WTC11 (cell line): ENCODE results near the gene SLC44A2. TPM values are rescaled to one million over a fixed set of nuclear protein-coding genes. Genes with fewer than 3 reads are reported as not detected.

Experiments used
- ELF4 ChIP-seq: sonication (generic); formaldehyde crosslinking; IDR thresholded peaks from 2 replicates; pipeline ENCODE4 v1.8.1; 2022; ENCODE audit warnings: low read depth, mild to moderate bottlenecking, moderate library complexity, missing genetic modification reagents
- EMX1 ChIP-seq: fragments of 250-450 bp; sonication (Bioruptor Pico); IDR thresholded peaks from 2 replicates; pipeline ENCODE4 v1.8.0; 2021; ENCODE audit warnings: mild to moderate bottlenecking
- ESRRA ChIP-seq: sonication (generic); formaldehyde crosslinking; IDR thresholded peaks from 2 replicates; pipeline ENCODE4 v1.8.1; 2022; ENCODE audit warnings: mild to moderate bottlenecking, missing genetic modification reagents, borderline replicate concordance
- FOXP1 ChIP-seq: sonication (generic); formaldehyde crosslinking; IDR thresholded peaks from 2 replicates; pipeline ENCODE4 v1.8.0; 2022; ENCODE audit warnings: missing genetic modification reagents, mild to moderate bottlenecking, moderate library complexity, borderline replicate concordance
- MYBL2 ChIP-seq: sonication (generic); formaldehyde crosslinking; IDR thresholded peaks from 2 replicates; pipeline ENCODE4 v1.8.1; 2023; ENCODE audit warnings: mild to moderate bottlenecking, moderate library complexity, missing genetic modification reagents
- OVOL2 ChIP-seq: fragments of 250-450 bp; sonication (Bioruptor Pico); IDR thresholded peaks from 2 replicates; pipeline ENCODE4 v1.9.0; 2021; ENCODE audit warnings: mild to moderate bottlenecking, borderline replicate concordance
- ZNF317 ChIP-seq: sonication (generic); formaldehyde crosslinking; IDR thresholded peaks from 2 replicates; pipeline ENCODE4 v1.8.1; 2023; ENCODE audit warnings: low read depth, mild to moderate bottlenecking, moderate library complexity, missing genetic modification reagents, borderline replicate concordance
- total RNA-seq: library from RNA; stranded (reverse); gene quantifications from 3 replicates; pipeline ENCODE4 v1.2.3, GENCODE V29; 2021
- TF ChIP-seq, protein P1 (sequence below): fragments of 250-450 bp; sonication (Bioruptor Pico); IDR thresholded peaks from 2 replicates; pipeline ENCODE4 v1.9.0; 2021; ENCODE audit warnings: mild to moderate bottlenecking
- TF ChIP-seq, protein P2 (sequence below): sonication (generic); formaldehyde crosslinking; IDR thresholded peaks from 2 replicates; pipeline ENCODE4 v1.8.1; 2023; ENCODE audit warnings: mild to moderate bottlenecking, moderate library complexity, missing genetic modification reagents
- TF ChIP-seq, protein P3 (sequence below): sonication (generic); formaldehyde crosslinking; IDR thresholded peaks from 2 replicates; pipeline ENCODE4 v1.8.0; 2022; ENCODE audit warnings: mild to moderate bottlenecking, missing genetic modification reagents
- TF ChIP-seq, protein P4 (sequence below): sonication (generic); formaldehyde crosslinking; IDR thresholded peaks from 2 replicates; pipeline ENCODE4 v1.8.0; 2023; ENCODE audit warnings: missing genetic modification reagents, mild to moderate bottlenecking, borderline replicate concordance
- TF ChIP-seq, protein P5 (sequence below): sonication (generic); formaldehyde crosslinking; IDR thresholded peaks from 2 replicates; pipeline ENCODE4 v1.8.1; 2023; ENCODE audit warnings: mild to moderate bottlenecking, missing genetic modification reagents
- TF ChIP-seq, protein P6 (sequence below): sonication (generic); formaldehyde crosslinking; IDR thresholded peaks from 2 replicates; pipeline ENCODE4 v1.8.0; 2022; ENCODE audit warnings: mild to moderate bottlenecking, missing genetic modification reagents
- TF ChIP-seq, protein P7 (sequence below): sonication (generic); formaldehyde crosslinking; IDR thresholded peaks from 2 replicates; pipeline ENCODE4 v1.8.0; 2022; ENCODE audit warnings: missing genetic modification reagents

The SLC44A2 gene
- total RNA-seq, 1 experiment from 2014 or later, result 109 TPM

DNA sequence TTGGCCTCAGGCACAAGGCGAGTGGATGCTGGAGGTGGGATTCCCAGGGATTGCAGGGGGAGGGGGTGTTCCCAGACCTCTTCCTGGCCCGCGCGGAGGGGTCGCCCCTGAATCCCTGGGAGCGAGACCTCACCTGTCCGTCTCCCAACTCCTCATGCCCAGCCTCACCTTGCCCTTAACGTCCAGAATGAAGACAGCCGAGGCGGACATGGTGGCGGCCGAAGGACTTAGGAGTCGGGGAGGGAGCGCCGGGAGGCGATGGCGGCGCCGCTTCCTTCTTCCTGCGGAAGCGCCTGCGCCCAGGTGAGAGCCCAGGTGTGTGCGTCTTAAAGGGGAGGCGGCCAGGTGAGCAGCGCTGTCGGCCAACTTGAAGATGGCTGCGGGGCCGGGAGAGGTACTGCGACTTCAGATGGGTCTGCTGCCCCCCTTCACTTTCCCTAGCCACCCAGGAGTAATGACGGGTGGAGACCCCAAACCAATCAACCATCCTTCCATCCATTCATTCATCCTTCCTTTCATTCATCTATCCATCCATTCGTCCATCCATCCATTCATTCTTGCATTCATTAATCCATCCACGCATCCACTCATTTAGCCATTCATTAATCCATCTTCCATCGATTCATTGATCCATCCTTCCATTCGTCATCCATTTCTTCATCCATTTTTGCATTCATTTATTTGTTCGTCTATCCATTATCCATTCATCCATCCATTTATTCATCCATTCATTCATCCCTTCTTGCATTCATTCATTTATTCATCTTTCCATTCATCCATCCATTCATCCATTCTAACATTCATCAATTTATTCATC lies 38.1 kb upstream of the SLC44A2 start, which contains the start of gene AP1M2 (continued):
- TF ChIP-seq, protein P1, sequence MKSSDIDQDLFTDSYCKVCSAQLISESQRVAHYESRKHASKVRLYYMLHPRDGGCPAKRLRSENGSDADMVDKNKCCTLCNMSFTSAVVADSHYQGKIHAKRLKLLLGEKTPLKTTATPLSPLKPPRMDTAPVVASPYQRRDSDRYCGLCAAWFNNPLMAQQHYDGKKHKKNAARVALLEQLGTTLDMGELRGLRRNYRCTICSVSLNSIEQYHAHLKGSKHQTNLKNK (CRISPR knock-in tag), result no peak
- no peak for TF ChIP-seq EMX1 (CRISPR knock-in tag)
- TF ChIP-seq FOXP1 (CRISPR knock-in tag), result peak; percentile 67; the same call in 1 of the 2 replicates
- TF ChIP-seq, protein P2, sequence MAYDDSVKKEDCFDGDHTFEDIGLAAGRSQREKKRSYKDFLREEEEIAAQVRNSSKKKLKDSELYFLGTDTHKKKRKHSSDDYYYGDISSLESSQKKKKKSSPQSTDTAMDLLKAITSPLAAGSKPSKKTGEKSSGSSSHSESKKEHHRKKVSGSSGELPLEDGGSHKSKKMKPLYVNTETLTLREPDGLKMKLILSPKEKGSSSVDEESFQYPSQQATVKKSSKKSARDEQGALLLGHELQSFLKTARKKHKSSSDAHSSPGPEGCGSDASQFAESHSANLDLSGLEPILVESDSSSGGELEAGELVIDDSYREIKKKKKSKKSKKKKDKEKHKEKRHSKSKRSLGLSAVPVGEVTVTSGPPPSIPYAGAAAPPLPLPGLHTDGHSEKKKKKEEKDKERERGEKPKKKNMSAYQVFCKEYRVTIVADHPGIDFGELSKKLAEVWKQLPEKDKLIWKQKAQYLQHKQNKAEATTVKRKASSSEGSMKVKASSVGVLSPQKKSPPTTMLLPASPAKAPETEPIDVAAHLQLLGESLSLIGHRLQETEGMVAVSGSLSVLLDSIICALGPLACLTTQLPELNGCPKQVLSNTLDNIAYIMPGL, result no peak; the same call in 1 of the 2 replicates
- no peak for TF ChIP-seq OVOL2 (CRISPR knock-in tag)
- TF ChIP-seq, protein P3, sequence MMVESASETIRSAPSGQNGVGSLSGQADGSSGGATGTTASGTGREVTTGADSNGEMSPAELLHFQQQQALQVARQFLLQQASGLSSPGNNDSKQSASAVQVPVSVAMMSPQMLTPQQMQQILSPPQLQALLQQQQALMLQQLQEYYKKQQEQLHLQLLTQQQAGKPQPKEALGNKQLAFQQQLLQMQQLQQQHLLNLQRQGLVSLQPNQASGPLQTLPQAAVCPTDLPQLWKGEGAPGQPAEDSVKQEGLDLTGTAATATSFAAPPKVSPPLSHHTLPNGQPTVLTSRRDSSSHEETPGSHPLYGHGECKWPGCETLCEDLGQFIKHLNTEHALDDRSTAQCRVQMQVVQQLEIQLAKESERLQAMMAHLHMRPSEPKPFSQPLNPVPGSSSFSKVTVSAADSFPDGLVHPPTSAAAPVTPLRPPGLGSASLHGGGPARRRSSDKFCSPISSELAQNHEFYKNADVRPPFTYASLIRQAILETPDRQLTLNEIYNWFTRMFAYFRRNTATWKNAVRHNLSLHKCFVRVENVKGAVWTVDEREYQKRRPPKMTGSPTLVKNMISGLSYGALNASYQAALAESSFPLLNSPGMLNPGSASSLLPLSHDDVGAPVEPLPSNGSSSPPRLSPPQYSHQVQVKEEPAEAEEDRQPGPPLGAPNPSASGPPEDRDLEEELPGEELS (CRISPR knock-in tag), result peak; percentile 85; the same call in 1 of the 2 replicates
- TF ChIP-seq ELF4 (CRISPR knock-in tag), result no peak
- TF ChIP-seq ZNF317 (CRISPR knock-in tag), result no peak
- TF ChIP-seq, protein P4, sequence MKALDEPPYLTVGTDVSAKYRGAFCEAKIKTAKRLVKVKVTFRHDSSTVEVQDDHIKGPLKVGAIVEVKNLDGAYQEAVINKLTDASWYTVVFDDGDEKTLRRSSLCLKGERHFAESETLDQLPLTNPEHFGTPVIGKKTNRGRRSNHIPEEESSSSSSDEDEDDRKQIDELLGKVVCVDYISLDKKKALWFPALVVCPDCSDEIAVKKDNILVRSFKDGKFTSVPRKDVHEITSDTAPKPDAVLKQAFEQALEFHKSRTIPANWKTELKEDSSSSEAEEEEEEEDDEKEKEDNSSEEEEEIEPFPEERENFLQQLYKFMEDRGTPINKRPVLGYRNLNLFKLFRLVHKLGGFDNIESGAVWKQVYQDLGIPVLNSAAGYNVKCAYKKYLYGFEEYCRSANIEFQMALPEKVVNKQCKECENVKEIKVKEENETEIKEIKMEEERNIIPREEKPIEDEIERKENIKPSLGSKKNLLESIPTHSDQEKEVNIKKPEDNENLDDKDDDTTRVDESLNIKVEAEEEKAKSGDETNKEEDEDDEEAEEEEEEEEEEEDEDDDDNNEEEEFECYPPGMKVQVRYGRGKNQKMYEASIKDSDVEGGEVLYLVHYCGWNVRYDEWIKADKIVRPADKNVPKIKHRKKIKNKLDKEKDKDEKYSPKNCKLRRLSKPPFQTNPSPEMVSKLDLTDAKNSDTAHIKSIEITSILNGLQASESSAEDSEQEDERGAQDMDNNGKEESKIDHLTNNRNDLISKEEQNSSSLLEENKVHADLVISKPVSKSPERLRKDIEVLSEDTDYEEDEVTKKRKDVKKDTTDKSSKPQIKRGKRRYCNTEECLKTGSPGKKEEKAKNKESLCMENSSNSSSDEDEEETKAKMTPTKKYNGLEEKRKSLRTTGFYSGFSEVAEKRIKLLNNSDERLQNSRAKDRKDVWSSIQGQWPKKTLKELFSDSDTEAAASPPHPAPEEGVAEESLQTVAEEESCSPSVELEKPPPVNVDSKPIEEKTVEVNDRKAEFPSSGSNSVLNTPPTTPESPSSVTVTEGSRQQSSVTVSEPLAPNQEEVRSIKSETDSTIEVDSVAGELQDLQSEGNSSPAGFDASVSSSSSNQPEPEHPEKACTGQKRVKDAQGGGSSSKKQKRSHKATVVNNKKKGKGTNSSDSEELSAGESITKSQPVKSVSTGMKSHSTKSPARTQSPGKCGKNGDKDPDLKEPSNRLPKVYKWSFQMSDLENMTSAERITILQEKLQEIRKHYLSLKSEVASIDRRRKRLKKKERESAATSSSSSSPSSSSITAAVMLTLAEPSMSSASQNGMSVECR, result peak; percentile 69; the same call in 1 of the 2 replicates
- TF ChIP-seq, protein P5, sequence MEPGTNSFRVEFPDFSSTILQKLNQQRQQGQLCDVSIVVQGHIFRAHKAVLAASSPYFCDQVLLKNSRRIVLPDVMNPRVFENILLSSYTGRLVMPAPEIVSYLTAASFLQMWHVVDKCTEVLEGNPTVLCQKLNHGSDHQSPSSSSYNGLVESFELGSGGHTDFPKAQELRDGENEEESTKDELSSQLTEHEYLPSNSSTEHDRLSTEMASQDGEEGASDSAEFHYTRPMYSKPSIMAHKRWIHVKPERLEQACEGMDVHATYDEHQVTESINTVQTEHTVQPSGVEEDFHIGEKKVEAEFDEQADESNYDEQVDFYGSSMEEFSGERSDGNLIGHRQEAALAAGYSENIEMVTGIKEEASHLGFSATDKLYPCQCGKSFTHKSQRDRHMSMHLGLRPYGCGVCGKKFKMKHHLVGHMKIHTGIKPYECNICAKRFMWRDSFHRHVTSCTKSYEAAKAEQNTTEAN (CRISPR knock-in tag), result peak; percentile 49; the same call in 1 of the 2 replicates
- TF ChIP-seq, protein P6, sequence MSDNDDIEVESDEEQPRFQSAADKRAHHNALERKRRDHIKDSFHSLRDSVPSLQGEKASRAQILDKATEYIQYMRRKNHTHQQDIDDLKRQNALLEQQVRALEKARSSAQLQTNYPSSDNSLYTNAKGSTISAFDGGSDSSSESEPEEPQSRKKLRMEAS, result peak; percentile 86
- no peak for TF ChIP-seq ESRRA (CRISPR knock-in tag)
- TF ChIP-seq, protein P7, sequence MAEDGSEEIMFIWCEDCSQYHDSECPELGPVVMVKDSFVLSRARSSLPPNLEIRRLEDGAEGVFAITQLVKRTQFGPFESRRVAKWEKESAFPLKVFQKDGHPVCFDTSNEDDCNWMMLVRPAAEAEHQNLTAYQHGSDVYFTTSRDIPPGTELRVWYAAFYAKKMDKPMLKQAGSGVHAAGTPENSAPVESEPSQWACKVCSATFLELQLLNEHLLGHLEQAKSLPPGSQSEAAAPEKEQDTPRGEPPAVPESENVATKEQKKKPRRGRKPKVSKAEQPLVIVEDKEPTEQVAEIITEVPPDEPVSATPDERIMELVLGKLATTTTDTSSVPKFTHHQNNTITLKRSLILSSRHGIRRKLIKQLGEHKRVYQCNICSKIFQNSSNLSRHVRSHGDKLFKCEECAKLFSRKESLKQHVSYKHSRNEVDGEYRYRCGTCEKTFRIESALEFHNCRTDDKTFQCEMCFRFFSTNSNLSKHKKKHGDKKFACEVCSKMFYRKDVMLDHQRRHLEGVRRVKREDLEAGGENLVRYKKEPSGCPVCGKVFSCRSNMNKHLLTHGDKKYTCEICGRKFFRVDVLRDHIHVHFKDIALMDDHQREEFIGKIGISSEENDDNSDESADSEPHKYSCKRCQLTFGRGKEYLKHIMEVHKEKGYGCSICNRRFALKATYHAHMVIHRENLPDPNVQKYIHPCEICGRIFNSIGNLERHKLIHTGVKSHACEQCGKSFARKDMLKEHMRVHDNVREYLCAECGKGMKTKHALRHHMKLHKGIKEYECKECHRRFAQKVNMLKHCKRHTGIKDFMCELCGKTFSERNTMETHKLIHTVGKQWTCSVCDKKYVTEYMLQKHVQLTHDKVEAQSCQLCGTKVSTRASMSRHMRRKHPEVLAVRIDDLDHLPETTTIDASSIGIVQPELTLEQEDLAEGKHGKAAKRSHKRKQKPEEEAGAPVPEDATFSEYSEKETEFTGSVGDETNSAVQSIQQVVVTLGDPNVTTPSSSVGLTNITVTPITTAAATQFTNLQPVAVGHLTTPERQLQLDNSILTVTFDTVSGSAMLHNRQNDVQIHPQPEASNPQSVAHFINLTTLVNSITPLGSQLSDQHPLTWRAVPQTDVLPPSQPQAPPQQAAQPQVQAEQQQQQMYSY (CRISPR knock-in tag), result no peak
- TF ChIP-seq MYBL2 (CRISPR knock-in tag), result 0 out of 2 replicates have a peak, but pooled peaks have one; percentile 38
